ENCODE measurements around the gene TMEM8B.

The TMEM8B gene

GRCh38 chr9:35812025-35812602, 16.9 kb upstream of the TMEM8B start, which contains the start of gene SPAG8:
Gene SPAG8 (minus strand): TSS chr9:35812262. CDS start chr9:35812147, 115 bp downstream.
- TF ChIP-seq, protein P1, sequence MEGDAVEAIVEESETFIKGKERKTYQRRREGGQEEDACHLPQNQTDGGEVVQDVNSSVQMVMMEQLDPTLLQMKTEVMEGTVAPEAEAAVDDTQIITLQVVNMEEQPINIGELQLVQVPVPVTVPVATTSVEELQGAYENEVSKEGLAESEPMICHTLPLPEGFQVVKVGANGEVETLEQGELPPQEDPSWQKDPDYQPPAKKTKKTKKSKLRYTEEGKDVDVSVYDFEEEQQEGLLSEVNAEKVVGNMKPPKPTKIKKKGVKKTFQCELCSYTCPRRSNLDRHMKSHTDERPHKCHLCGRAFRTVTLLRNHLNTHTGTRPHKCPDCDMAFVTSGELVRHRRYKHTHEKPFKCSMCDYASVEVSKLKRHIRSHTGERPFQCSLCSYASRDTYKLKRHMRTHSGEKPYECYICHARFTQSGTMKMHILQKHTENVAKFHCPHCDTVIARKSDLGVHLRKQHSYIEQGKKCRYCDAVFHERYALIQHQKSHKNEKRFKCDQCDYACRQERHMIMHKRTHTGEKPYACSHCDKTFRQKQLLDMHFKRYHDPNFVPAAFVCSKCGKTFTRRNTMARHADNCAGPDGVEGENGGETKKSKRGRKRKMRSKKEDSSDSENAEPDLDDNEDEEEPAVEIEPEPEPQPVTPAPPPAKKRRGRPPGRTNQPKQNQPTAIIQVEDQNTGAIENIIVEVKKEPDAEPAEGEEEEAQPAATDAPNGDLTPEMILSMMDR (IDR thresholded peaks at IDR 0.05; ENCODE audit: low read depth, low read length) = no peak
- peak; percentile 89 for DNase-seq (ENCODE audit: extremely low read depth, low read depth)

- DNase-seq (ENCODE audit: extremely low read depth, low read depth) = no peak
- TF ChIP-seq, protein P1 (IDR thresholded peaks at IDR 0.05; ENCODE audit: low read depth, low read length) = peak; percentile 17
Observed at GRCh38 chr9:35813434-35814105, 15.5 kb upstream of the TMEM8B start.

DNA sequence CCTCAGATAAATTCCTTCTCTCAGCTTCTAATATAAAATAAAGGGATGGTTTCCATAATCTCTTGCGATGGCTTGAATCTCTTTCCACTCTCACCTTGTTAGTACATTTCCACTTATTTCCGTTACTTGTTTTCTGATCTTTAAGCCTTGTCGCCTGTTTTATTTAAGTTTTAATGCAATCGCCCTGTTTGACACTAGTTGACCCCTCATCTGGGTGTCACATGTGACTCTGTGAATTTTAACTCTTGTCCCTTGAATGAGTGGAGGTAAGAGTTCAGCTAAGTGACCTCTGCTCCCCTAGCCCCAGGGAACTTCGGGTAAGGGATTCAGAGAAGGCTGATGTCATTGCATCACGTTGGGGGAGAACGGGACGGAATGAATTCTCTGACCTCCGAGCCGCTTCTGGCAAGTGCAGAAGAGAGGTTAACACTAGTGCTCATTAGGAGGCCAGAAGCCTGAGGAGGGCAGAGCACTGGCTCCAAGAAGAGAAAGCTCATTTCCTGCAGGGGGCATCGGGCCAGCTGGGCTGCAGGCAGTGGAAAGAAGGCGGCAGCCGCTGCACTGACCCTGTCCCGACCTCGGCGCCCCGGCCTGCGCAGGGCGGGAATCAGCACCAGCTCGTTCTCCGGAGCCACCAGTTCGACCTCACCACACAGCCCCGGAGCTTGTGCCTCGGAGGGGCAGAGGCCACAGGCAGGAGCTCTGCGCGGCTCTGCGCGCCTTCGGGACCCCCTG, 14.8 kb upstream of the TMEM8B start:
- DNase-seq (ENCODE audit: extremely low read depth, low read depth) = no peak
- TF ChIP-seq, protein P1 (IDR thresholded peaks at IDR 0.05; ENCODE audit: low read depth, low read length) = peak; percentile 52

- TF ChIP-seq, protein P1 (IDR thresholded peaks at IDR 0.05; ENCODE audit: low read depth, low read length) = no peak
- peak; percentile 97 for DNase-seq (ENCODE audit: extremely low read depth, low read depth)
Observed at GRCh38 chr9:35814841-35815543, 14.0 kb upstream of the TMEM8B start, which contains the start of gene HINT2. Gene HINT2 (minus strand): TSS chr9:35815042. CDS start chr9:35814979, 63 bp downstream.

- TF ChIP-seq, protein P1 (IDR thresholded peaks at IDR 0.05; ENCODE audit: low read depth, low read length) = no peak; the same call in 1 of the 2 replicates
- no peak for DNase-seq (ENCODE audit: extremely low read depth, low read depth)
Observed at GRCh38 chr9:35816708-35817107, 12.3 kb upstream of the TMEM8B start.

DNA sequence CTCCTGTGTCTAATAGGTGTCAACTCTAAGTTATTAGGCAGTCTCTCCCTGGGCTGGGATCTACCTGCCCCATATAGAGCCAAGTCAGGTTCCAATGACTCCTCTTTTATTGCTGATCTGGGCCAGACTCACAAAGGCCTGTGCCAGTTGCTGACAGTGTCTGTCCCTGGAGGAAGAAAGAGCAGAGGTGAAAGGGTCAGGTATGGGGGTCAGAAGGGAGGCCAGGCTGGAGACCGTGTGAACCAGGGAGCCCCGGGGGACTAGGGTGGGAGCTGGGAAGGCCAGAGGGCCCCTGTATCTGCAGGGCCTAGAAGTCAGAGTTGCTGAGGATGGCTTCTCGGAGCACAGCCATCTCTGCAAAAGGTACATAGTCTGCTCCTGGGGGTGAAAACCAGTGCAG, 10.7 kb upstream of the TMEM8B start:
- TF ChIP-seq, protein P1 (IDR thresholded peaks at IDR 0.05; ENCODE audit: low read depth, low read length) = no peak
- DNase-seq (ENCODE audit: extremely low read depth, low read depth) = no peak

All from AG09319 (cell line).